ENCODE results near the gene POPDC2. TPM values are rescaled to one million over a fixed set of nuclear protein-coding genes. Genes with fewer than 3 reads are reported as not detected.

POPDC2 gene
- total RNA-seq, 2 donors from 2014 or later = 0.78 to 0.99 TPM

DNA sequence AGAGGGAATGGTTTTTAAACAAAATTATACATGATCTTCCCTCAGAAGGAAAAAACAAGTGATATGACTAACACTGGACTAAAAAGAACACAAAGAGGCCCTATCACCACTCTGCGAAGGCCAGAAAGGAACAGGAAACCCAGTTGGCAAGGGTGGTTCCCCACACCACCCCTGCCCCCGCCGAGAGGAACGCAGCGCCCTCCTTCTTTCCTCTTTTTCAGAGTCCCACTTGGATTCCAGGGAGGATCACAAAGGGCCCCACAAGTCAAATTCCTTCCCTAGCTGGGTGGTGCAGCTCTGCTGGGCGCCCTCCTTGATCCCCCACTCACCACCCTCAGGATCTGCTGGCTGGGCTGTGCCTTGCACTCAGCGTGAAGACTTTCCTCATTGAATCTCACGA, 32.9 kb downstream of the POPDC2 start:
- no peaks in the 10 kb centered on the region for H3K9me3 ChIP-seq
- ATAC-seq (no peak), DNase-seq (peak in 1 of 4 donors; percentile 31)
- H3K36me3 ChIP-seq (replicated peaks in 1 of 2; ENCODE audit: insufficient read depth in 1 of 2, low read depth in 2 of 2) = no peaks in the 10 kb centered on the region
- H3K4me3 ChIP-seq = no peak overlapping the region
- intact Hi-C loops (cut with DNase I) = no loop called here
- WGBS, 2 donors = 65 to 77% methylated on average over 8 of the region's 8 CpGs
- H3K4me1 ChIP-seq = peaks cover 3% of the 10 kb centered on the region
- TF ChIP-seq, protein P1, sequence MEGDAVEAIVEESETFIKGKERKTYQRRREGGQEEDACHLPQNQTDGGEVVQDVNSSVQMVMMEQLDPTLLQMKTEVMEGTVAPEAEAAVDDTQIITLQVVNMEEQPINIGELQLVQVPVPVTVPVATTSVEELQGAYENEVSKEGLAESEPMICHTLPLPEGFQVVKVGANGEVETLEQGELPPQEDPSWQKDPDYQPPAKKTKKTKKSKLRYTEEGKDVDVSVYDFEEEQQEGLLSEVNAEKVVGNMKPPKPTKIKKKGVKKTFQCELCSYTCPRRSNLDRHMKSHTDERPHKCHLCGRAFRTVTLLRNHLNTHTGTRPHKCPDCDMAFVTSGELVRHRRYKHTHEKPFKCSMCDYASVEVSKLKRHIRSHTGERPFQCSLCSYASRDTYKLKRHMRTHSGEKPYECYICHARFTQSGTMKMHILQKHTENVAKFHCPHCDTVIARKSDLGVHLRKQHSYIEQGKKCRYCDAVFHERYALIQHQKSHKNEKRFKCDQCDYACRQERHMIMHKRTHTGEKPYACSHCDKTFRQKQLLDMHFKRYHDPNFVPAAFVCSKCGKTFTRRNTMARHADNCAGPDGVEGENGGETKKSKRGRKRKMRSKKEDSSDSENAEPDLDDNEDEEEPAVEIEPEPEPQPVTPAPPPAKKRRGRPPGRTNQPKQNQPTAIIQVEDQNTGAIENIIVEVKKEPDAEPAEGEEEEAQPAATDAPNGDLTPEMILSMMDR (IDR thresholded peaks at IDR 0.05) = no peak
- TF ChIP-seq POLR2A (IDR thresholded peaks at IDR 0.05) = no peak
- H3K27ac ChIP-seq = no peak overlapping the region
- H3K27me3 ChIP-seq = no peaks in the 10 kb centered on the region

DNA sequence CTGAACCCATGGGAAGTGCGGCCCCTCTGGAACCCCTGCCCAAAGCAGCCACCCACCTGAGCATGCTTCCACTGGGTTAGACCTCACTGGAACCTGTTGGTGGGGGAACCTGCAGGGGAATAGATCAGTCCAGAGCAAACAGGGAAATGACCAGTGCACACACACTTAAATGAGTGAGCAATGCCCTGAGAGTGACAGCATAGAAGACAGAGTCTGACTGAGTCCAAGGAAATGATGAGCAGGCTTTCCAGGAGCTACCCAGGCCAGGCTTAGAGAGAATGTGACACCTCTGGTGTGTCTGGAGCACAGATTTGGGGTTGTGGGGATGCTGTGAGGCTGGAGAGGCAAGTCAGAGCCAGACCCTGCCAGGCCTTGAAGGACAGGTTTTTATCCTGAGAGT, 34.2 kb downstream of the POPDC2 start:
- H3K4me3 ChIP-seq = no peak overlapping the region
- 78 to 82% methylated on average over 1 of the region's 1 CpG for WGBS, 2 donors
- DNase-seq (no peak), ATAC-seq (no peak)
- no peak overlapping the region for H3K27ac ChIP-seq
- no peaks in the 10 kb centered on the region for H3K4me1 ChIP-seq
- no peaks in the 10 kb centered on the region for H3K36me3 ChIP-seq (replicated peaks in 1 of 2; ENCODE audit: insufficient read depth in 1 of 2, low read depth in 2 of 2)
- TF ChIP-seq, protein P1 (IDR thresholded peaks at IDR 0.05) = no peak
- TF ChIP-seq POLR2A (IDR thresholded peaks at IDR 0.05) = no peak
- intact Hi-C loops (cut with DNase I) = no loop called here
- H3K9me3 ChIP-seq = no peaks in the 10 kb centered on the region
- H3K27me3 ChIP-seq = no peaks in the 10 kb centered on the region

DNA sequence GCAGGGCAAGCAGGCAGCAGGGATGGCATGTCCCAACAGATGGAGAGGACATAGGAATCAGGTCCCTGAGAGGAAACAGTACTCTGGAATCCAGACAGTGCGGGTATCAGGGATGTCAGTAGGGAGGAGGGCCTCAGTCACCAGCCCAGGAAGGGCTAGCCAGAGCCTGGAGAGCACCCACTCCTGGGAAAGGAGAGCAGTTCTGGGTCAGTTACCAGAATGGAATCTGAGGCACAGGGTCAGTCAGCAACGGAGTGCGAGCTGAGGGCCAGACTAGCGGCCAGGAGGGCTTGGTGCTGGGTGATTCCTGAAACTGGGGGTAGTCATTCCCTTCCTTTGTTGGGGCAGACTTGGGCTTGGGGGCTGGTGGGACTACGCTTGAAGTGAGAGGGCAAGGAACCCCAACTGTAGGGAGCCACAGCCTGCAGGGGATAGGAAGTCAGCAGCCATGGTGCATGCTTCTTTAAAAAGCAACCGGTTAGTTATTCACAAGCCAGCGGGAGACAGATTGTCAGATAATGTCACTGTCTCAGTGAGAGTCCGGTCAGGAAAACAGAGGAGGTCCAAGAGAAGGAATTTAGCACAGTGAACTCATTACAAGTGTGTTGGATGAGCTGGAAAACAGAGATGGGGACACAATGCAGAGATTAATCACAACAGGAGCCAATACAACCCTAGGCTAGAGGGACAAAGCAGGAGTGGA, 34.8 kb downstream of the POPDC2 start:
- intact Hi-C loops (cut with DNase I) = no loop called here
- no peaks in the 10 kb centered on the region for H3K4me1 ChIP-seq
- H3K27me3 ChIP-seq = no peaks in the 10 kb centered on the region
- TF ChIP-seq, protein P1 (IDR thresholded peaks at IDR 0.05) = no peak
- TF ChIP-seq POLR2A (IDR thresholded peaks at IDR 0.05) = no peak
- DNase-seq (no peak), ATAC-seq (no peak)
- H3K4me3 ChIP-seq = no peak overlapping the region
- WGBS, 2 donors = 75 to 88% methylated on average over 8 of the region's 8 CpGs
- no peaks in the 10 kb centered on the region for H3K36me3 ChIP-seq (replicated peaks in 1 of 2; ENCODE audit: insufficient read depth in 1 of 2, low read depth in 2 of 2)
- no peak overlapping the region for H3K27ac ChIP-seq
- H3K9me3 ChIP-seq = no peaks in the 10 kb centered on the region

DNA sequence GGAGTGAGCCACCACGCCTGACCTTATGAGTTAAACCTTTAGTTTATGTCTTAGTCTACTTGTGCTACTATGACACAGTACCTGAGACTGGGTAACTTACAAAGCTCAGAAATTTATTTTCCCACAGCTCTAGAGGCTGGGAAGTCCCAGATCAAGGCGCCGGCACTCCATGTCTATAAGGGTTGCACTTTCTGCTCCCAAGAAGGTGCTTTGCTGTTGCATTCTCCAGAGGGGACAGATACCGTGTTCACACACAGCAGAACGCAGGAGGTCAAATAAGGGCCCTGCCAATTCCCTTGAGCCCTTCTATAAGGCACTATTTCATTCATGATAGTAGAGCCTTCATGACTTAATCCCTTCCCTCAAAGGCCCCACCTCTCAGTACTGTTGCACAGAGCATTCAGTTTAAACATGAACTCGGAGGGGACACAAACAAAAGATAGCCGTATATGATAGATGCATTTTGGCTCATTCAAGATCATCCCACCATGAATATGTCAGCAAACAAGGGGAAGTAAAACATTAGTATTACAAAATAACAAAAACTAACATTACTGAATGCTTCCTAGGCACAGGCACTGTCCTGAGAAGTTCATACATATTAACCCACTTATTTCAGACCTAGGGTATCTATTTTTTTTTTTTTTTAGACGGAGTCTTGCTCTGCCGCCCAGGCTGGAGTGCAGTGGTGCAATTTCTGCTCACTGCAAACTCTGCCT, 36.2 kb downstream of the POPDC2 start:
- H3K27me3 ChIP-seq = no peaks in the 10 kb centered on the region
- H3K4me1 ChIP-seq = no peaks in the 10 kb centered on the region
- H3K27ac ChIP-seq = no peak overlapping the region
- no peaks in the 10 kb centered on the region for H3K9me3 ChIP-seq
- no peak for DNase-seq
- TF ChIP-seq POLR2A (IDR thresholded peaks at IDR 0.05) = no peak
- TF ChIP-seq, protein P1 (IDR thresholded peaks at IDR 0.05) = no peak
- intact Hi-C loops (cut with DNase I) = no loop called here
- WGBS, 2 donors = 87 to 88% methylated on average over 9 of the region's 9 CpGs
- no peak for ATAC-seq
- H3K4me3 ChIP-seq = no peak overlapping the region
- no peaks in the 10 kb centered on the region for H3K36me3 ChIP-seq (replicated peaks in 1 of 2; ENCODE audit: insufficient read depth in 1 of 2, low read depth in 2 of 2)

Measured in body of pancreas (tissue), 4 donors.